D721Med (cell line): ENCODE data around the gene SECISBP2.
"Not testable (repeated sequence)": the region's sequence is repeated elsewhere in the genome, so short reads cannot be mapped to it uniquely, and the experiment has no call there.

ENCODE experiments used
- DNase-seq: peaks from one replicate; pipeline ENCODE4 v3.0.0; 2011; ENCODE audit warnings: low spot score; ENCODE audit not compliant: insufficient read length
- FAIRE-seq: peaks from 2 replicates; lab custom pipeline; 2011; peaks lifted over from hg19 to GRCh38; lab: Jason Lieb, UNC
- TF ChIP-seq, protein P1 (sequence below): IDR thresholded peaks from 2 replicates; pipeline ENCODE4 v1.5.1; 2012; ENCODE audit warnings: mild to moderate bottlenecking, control low read depth; ENCODE audit not compliant: insufficient read depth; ENCODE audit errors: missing control alignments

Gene SECISBP2

DNA sequence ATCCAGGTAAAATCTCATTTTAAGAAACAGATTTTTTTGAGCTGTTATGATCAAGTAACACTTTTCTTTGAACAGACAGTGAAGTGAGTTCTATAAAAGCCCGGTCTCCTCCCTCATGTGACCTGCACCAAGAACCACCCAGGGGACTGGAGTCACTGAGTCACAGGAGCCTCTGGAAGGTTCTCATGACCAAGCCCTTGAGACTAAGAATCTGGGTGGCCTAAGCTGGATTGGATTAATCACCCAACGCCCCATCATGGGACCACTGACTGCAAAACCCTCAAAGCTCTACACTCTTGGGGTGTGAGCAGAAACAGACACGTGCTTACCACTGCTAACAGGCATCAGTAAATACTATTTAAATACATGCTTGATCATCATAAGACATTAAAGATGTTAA is 48.4 kb downstream of the SECISBP2 start:
- FAIRE-seq (no peak), DNase-seq (no peak)
- TF ChIP-seq, protein P1, sequence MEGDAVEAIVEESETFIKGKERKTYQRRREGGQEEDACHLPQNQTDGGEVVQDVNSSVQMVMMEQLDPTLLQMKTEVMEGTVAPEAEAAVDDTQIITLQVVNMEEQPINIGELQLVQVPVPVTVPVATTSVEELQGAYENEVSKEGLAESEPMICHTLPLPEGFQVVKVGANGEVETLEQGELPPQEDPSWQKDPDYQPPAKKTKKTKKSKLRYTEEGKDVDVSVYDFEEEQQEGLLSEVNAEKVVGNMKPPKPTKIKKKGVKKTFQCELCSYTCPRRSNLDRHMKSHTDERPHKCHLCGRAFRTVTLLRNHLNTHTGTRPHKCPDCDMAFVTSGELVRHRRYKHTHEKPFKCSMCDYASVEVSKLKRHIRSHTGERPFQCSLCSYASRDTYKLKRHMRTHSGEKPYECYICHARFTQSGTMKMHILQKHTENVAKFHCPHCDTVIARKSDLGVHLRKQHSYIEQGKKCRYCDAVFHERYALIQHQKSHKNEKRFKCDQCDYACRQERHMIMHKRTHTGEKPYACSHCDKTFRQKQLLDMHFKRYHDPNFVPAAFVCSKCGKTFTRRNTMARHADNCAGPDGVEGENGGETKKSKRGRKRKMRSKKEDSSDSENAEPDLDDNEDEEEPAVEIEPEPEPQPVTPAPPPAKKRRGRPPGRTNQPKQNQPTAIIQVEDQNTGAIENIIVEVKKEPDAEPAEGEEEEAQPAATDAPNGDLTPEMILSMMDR, result no peak

DNA sequence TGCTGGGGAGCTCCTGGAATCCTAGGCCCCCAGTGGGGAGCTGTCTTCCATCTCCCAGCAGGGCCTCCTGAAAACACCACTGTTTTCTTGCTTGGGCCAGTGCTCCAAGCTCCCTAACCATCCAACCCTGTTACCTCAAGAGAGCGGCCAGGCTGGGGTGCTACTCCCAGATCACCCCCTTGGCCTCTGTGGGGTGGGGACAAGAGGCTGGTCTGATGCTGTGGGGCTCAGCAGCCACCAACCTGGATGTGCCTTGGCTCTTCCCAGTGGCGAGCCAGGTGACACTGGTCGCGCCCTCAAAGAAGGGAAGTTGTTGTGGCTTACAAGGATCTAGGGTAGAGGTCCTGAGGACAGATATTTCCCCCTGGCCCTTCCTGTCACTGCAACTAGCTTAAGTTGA is 49.0 kb downstream of the SECISBP2 start:
- FAIRE-seq (no peak), DNase-seq (no peak)
- TF ChIP-seq, protein P1, result no peak

DNA sequence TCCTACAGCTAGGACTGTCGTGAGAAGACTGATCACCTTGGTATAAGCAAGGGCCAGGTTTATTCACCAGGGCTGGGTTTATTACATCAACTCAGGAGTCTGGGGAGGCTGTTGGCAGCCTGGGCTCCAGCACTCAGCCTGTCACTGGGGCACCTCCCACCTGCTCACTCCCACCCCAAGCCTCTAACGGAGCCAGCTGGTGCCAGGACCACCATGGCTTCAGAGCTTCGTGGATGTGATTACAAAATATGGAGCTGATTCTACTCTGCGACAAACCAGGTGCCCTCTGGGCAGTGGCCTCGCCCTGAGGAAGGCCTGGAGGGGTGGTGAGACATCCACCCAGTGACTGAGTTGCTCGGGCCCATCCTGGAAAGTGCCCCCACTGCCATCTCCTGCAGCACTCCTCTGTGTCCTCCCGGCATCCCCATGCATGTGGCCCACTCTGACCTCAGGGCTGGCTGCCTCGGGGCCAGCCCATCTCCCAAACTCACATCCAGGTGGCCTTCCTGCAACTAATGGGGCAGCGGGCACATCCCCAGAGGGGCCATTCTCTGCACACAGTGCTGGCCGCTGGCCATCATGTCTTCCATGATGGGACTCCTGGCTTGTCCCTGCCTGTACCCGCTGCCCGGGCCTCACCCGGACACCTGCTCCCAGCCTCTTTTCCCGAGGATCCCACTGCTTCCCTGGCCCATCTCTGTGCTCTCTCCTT is 49.6 kb downstream of the SECISBP2 start:
- FAIRE-seq, result no peak
- TF ChIP-seq, protein P1, result no peak
- no peak for DNase-seq

DNA sequence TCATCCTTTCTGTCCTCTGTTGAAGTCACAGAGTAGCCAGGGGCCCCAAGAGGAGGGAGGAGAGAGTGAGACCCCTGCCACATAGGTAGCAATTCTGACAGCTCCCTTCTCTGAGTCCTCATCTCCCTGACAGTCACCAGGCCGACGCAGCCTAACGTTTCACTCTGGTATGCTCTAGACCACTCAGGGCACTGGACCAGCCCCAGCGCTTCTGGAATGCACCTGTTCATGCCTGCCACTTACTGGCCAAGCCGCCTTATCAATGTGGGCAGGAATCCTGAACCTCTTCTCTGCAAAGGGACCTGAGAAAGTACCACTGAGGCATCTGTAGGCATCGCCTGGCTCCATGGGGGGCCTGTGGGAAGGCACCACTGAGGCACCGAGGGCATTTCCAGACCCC is 50.2 kb downstream of the SECISBP2 start:
- TF ChIP-seq, protein P1, result no peak
- no peak for DNase-seq
- no peak for FAIRE-seq

DNA sequence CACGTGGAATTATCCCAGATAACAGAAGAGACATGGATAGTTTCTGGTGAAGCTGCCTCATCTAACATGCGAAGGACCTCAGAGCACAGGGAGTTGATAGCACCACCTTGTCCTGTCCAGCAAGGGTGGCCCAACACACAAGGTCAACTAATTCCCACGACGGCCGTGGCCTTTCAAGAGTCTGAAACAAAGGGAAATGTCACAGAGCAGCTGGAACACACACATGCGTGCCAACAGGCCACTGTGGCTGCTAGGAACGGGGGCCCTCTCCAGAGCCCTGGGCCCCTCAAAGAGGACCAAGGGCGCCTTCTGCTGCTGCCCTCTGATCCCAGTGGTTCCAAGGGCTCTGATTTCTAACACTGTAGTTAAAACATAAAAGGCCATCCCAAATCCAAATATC is 50.7 kb downstream of the SECISBP2 start:
- no peak for DNase-seq
- no peak for FAIRE-seq
- TF ChIP-seq, protein P1, result no peak

DNA sequence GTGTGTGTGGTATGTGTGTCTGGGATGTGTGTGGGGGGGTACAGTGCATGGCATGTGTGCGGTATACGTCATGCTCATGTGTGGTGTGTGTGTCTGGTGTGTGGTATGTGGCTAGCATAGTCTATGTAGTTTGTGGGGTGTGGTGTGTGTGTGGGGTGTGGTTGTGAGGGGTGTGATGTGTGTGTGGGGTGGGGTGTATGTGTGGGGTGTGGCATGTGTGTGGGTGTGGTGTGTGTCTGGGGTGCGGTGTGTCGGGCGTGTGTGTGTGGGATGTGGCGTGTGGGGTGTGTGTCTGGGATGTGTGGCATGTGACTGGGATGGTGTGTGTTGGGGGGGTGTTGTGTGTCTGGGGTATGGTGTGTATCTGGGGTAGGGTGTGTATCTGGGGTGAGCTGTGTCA is 52.3 kb downstream of the SECISBP2 start:
- FAIRE-seq (no peak), DNase-seq (no peak)
- TF ChIP-seq, protein P1, result no peak

DNA sequence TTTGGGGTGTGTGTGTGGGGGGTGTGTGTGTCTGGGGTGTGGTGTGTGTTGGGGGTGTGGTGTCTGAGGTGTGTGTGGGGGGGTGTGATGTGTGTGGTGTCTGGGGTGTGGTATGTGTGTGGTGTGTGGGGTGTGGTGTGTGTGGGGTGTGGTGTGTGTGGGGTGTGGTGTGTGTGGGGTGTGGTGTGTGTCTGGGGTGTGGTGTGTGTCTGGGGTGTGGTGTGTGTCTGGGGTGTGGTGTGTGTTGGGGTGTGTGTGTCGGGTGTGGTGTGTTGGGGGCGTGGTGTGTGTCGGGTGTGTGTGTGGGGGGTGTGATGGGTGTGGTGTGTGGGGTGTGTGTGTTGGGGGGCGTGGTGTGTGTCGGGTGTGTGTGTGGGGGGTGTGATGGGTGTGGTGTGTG is 53.5 kb downstream of the SECISBP2 start:
- not testable (repeated sequence) for FAIRE-seq, DNase-seq
